Esophagus muscularis mucosa (tissue), 4 donors: Measurements from ENCODE around the gene GALNT15. TPM values are rescaled to one million over a fixed set of nuclear protein-coding genes. Genes with fewer than 3 reads are reported as not detected.

Experiments
- DNase-seq: peaks from one replicate; pipeline ENCODE4 v3.0.0-alpha.2; 2017; ENCODE audit errors: extremely low spot score
- H3K27ac ChIP-seq, 4 donors: fragments of 200-600 bp; sonication (generic); replicated peaks in 1 of 4; 1 replicate in 3 of 4; 2 replicates in 1 of 4; pipeline ENCODE4 v1.5.1; 2016 to 2019; ENCODE audit warnings: mild to moderate bottlenecking in 1 of 4
- H3K27me3 ChIP-seq, 4 donors: fragments of 200-600 bp; sonication (generic); one replicate each; pipeline versions ENCODE4 v1.5.1 to v1.6.0; 2016 to 2019
- H3K36me3 ChIP-seq, 4 donors: fragments of 200-600 bp; sonication (generic); one replicate each; pipeline ENCODE4 v1.5.1; 2016 to 2019
- H3K4me1 ChIP-seq, 4 donors: fragments of 200-600 bp; sonication (generic); one replicate each; pipeline ENCODE4 v1.5.1; 2016 to 2019
- H3K4me3 ChIP-seq, 4 donors: fragments of 200-600 bp; sonication (generic); 1 replicate in 2 of 4; 2 replicates in 2 of 4; pipeline ENCODE4 v1.5.1; 2016 to 2019; ENCODE audit warnings: mild to moderate bottlenecking in 4 of 4, moderate library complexity in 1 of 4
- H3K9me3 ChIP-seq, 4 donors: fragments of 200-600 bp; sonication (generic); 1 replicate in 3 of 4; 2 replicates in 1 of 4; pipeline ENCODE4 v1.5.1; 2016 to 2019
- EP300 ChIP-seq: sonication (generic); formaldehyde crosslinking; IDR thresholded peaks from one replicate; pipeline ENCODE4 v1.6.1; 2017; ENCODE audit warnings: antibody characterized with exemption
- POLR2A ChIP-seq: fragments of 450-650 bp; IDR thresholded peaks from one replicate; pipeline ENCODE4 v1.6.1; 2017; ENCODE audit warnings: antibody characterized with exemption, moderate library complexity, mild to moderate bottlenecking, low read depth
- POLR2AphosphoS5 ChIP-seq, 2 donors: sonication (generic); formaldehyde crosslinking; IDR thresholded peaks; one replicate each; pipeline ENCODE4 v1.6.1; 2017; ENCODE audit warnings: antibody characterized with exemption in 2 of 2
- WGBS: methylation state at CpG from one replicate; pipeline ENCODE4 v1.1.5; 2018; 5-methylcytosine and 5-hydroxymethylcytosine counted together
- intact Hi-C: fragments of 100-400 bp; cut with DNase I; formaldehyde crosslinking; loops from one replicate; pipeline ENCODE4 v1.15.1; 2023
- total RNA-seq, 4 donors: library from RNA; depleted of rRNA; stranded (reverse); fragments of >200 nt; gene quantifications; one replicate each; pipeline versions ENCODE4 v1.1.0 to v1.2.1, GENCODE V29; 2016
- TF ChIP-seq, protein P1 (sequence below), 3 experiments: fragments of 200-600 bp in 2 of 3; fragments of 450-650 bp in 1 of 3; sonication (generic) in 2 of 3; IDR thresholded peaks; one replicate each; pipeline ENCODE4 v1.5.1; 2017 to 2019; ENCODE audit warnings: antibody characterized with exemption in 3 of 3, mild to moderate bottlenecking in 2 of 3, moderate library complexity in 1 of 3

Gene GALNT15
- total RNA-seq, 4 donors from 2014 or later, result 76.0 to 320 (median 135) TPM

- Histone ChIP-seq H3K4me1 (peaks cover 15 to 32% (median 27%) of the 10 kb centered on the region in 4 donors), H3K27me3 (no peaks in the 10 kb centered on the region), H3K27ac (no peak overlapping the region), H3K36me3 (no peaks in the 10 kb centered on the region), H3K9me3 (no peaks in the 10 kb centered on the region), H3K4me3 (no peak overlapping the region)
- 94% methylated on average over 2 of the region's 2 CpGs for whole genome bisulfite sequencing
- TF ChIP-seq, protein P1, sequence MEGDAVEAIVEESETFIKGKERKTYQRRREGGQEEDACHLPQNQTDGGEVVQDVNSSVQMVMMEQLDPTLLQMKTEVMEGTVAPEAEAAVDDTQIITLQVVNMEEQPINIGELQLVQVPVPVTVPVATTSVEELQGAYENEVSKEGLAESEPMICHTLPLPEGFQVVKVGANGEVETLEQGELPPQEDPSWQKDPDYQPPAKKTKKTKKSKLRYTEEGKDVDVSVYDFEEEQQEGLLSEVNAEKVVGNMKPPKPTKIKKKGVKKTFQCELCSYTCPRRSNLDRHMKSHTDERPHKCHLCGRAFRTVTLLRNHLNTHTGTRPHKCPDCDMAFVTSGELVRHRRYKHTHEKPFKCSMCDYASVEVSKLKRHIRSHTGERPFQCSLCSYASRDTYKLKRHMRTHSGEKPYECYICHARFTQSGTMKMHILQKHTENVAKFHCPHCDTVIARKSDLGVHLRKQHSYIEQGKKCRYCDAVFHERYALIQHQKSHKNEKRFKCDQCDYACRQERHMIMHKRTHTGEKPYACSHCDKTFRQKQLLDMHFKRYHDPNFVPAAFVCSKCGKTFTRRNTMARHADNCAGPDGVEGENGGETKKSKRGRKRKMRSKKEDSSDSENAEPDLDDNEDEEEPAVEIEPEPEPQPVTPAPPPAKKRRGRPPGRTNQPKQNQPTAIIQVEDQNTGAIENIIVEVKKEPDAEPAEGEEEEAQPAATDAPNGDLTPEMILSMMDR (IDR thresholded peaks at IDR 0.05), result no peak
- TF ChIP-seq EP300 (no peak), POLR2A (no peak), POLR2AphosphoS5 (IDR thresholded peaks at IDR 0.05) (no peak)
- intact Hi-C loops, result no loop called here
- DNase-seq, result peak; percentile 60
Measured at GRCh38 chr3:16145176-16145575, 29.3 kb upstream of the GALNT15 start.

DNA sequence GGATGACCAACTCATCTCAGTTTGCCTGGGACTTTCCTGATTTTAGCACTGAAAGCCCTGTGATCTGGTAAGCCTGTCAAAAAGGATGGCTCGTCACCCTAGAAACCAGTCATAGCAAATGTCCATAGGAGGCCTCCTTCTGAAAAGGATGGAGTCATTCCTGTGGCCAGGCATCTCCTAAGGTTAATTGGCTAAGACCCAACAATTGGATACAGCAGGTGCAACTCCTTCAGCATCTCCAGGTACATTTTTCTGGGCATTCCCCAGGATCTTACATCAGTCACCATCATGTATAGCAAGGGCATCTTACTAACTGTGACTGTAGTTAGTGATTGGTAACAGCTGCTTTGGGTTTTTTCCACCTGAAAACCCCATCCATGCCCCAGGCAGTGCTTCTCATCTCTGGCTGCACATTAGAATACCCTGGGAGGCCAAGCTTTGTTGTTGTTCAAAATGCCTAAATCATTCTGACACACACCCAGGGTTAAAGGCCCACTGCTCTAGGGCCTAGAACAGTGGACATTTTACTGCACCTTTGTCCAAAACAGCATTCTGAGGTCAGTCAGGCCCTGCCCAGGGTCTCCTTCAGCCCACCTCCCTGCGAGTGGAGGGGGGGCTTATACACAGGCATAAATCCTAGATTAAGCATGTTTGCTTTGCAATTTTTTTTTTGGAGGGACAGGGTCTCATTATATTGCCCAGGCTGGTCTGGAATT lies 28.3 kb upstream of the GALNT15 start:
- Histone ChIP-seq H3K27ac (no peak overlapping the region), H3K4me3 (no peak overlapping the region), H3K9me3 (no peaks in the 10 kb centered on the region), H3K36me3 (no peaks in the 10 kb centered on the region), H3K4me1 (peaks cover 22 to 33% (median 33%) of the 10 kb centered on the region in 4 donors), H3K27me3 (no peaks in the 10 kb centered on the region)
- TF ChIP-seq POLR2AphosphoS5 (IDR thresholded peaks at IDR 0.05), result no peak
- 98% methylated on average over 2 of the region's 2 CpGs for WGBS
- peak; percentile 80 for DNase-seq
- intact Hi-C loops, result no loop called here

GRCh38 chr3:16147220-16147994 lies 27.1 kb upstream of the GALNT15 start:
- Histone ChIP-seq H3K27ac (peak overlapping the region; percentile 65 to 78 (median 69)), H3K4me1 (peaks cover 25 to 36% (median 31%) of the 10 kb centered on the region in 4 donors)
- peak; percentile 31 for DNase-seq

DNA sequence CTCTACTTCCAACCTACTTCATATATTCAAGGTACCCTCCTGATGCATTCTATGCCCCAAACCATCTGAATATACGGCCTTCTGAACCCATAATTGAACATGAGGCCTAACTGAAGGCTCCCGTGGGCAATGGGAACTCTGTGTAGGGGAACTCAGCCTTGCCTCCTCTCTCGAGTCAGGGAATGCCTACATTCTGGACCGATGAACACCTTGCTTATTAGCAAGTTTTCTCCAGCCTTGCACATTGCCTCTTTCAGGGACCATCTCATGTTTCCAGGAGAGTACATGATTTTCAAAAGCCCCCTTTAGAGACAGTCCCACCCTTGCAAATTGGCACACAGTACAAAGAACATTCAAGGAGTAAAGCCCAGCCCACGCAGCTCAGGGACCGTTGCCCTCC lies 26.3 kb upstream of the GALNT15 start:
- 92% methylated on average over 4 of the region's 6 CpGs for WGBS
- no peaks in the 10 kb centered on the region for H3K9me3 ChIP-seq
- H3K27ac ChIP-seq, result peak overlapping the region; percentile 65 to 78 (median 69)
- intact Hi-C loops, result no loop called here
- peaks cover 25 to 36% (median 28%) of the 10 kb centered on the region in 4 donors for H3K4me1 ChIP-seq
- H3K36me3 ChIP-seq, result no peaks in the 10 kb centered on the region
- no peak overlapping the region for H3K4me3 ChIP-seq
- no peak for TF ChIP-seq POLR2A
- TF ChIP-seq, protein P1 (IDR thresholded peaks at IDR 0.05), result no peak
- TF ChIP-seq EP300, result no peak
- no peak for TF ChIP-seq POLR2AphosphoS5 (IDR thresholded peaks at IDR 0.05)
- peak; percentile 70 for DNase-seq
- H3K27me3 ChIP-seq, result no peaks in the 10 kb centered on the region

More at GRCh38 chr3:16147220-16147994, 27.1 kb upstream of the GALNT15 start:
- no peaks in the 10 kb centered on the region for H3K27me3 ChIP-seq
- no peaks in the 10 kb centered on the region for H3K36me3 ChIP-seq
- WGBS, result 85% methylated on average over 2 of the region's 2 CpGs
- intact Hi-C loops, result no loop called here
- no peak overlapping the region for H3K4me3 ChIP-seq
- TF ChIP-seq POLR2AphosphoS5 (IDR thresholded peaks at IDR 0.05), result no peak
- no peaks in the 10 kb centered on the region for H3K9me3 ChIP-seq

DNA sequence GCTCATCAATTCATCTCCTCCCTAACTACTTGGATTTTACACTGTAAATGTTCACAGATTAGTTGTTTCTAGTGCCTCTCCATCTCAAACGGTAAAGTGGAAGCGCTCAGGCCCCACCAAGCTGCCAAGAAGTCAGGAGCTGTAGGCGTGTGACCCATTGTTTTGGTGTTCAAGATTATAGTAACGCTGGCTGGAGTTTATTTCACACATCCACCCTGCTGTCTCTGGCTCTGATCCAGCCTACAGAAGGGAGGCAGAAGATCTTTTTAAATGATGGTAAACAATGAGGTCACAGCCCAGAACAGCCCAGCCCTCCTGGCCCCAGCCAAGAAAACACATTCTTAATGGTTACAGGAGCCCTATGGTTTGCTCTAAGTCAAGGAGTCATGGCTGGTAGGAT lies 25.7 kb upstream of the GALNT15 start:
- Histone ChIP-seq H3K4me1 (peaks cover 25 to 36% (median 28%) of the 10 kb centered on the region in 4 donors), H3K9me3 (no peaks in the 10 kb centered on the region), H3K27me3 (no peaks in the 10 kb centered on the region), H3K4me3 (no peak overlapping the region), H3K36me3 (no peaks in the 10 kb centered on the region), H3K27ac (peak overlapping the region; percentile 65 to 78 (median 69))
- DNase-seq, result peak; percentile 96
- 16% methylated on average over 4 of the region's 4 CpGs for WGBS
- intact Hi-C loops, result no loop called here
- TF ChIP-seq EP300 (no peak), POLR2AphosphoS5 (IDR thresholded peaks at IDR 0.05) (peak; percentile 68 to 84)

DNA sequence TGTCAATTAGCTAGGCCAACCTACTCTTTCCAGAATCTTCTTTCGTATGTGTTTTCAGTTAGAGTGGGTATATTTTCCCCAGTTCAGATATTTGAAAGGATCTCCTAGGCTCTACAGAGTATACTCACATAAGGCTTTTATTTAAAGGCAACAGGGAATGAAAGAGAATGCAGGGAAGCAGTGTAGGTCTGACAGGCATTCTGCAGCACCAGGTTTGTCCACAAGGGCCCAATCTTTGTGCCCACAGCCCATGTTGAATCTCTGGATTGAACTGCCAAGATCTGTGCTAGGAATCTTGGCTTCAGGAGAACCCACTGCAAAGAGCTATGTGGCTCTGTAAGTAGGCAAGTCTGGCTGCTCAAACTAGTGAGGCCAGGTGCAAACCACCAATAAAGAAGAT lies 24.2 kb upstream of the GALNT15 start:
- TF ChIP-seq, protein P1 (IDR thresholded peaks at IDR 0.05), result no peak
- TF ChIP-seq EP300 (no peak), POLR2A (no peak), POLR2AphosphoS5 (IDR thresholded peaks at IDR 0.05) (no peak)

More for the DNA sequence above, 24.2 kb upstream of the GALNT15 start:
- H3K4me3 ChIP-seq, result no peak overlapping the region
- no peaks in the 10 kb centered on the region for H3K36me3 ChIP-seq
- DNase-seq, result peak; percentile 10
- intact Hi-C loops, result no loop called here
- no peaks in the 10 kb centered on the region for H3K27me3 ChIP-seq
- no peaks in the 10 kb centered on the region for H3K9me3 ChIP-seq
- WGBS, result 100% methylated on average over 1 of the region's 1 CpG
- H3K27ac ChIP-seq, result peak overlapping the region in 3 of 4 donors; percentile 22 to 37 (median 28)
- H3K4me1 ChIP-seq, result peaks cover 25 to 36% (median 28%) of the 10 kb centered on the region in 4 donors
